ENCODE data around the gene NDUFC2.
"Not testable (repeated sequence)": the region's sequence is repeated elsewhere in the genome, so short reads cannot be mapped to it uniquely, and the experiment has no call there.

The NDUFC2 gene

GRCh38 chr11:78030429-78031325 is 49.0 kb downstream of the NDUFC2 start:
- CTCF ChIA-PET = interaction anchor here (1.0 to 8.2 kb wide), 3 partner anchors 10 to 31 kb away, joined by 3 to 89 read pairs (median 3); no protein-coding TSS in a partner anchor
- TF ChIP-seq CTCF (IDR thresholded peaks at IDR 0.05; ENCODE audit: control extremely low read depth, extremely low read depth, low read depth, missing control alignments) = no peak
- DNase-seq (ENCODE audit: extremely low spot score) = no peak
- POLR2A ChIA-PET = interaction anchor here (2.0 kb wide), 1 partner anchor 36 kb away, joined by 6 read pairs; no protein-coding TSS in a partner anchor

GRCh38 chr11:78028423-78028822 is 51.2 kb downstream of the NDUFC2 start:
- CTCF ChIA-PET = interaction anchor here (1.1 kb wide), 1 partner anchor 34 kb away, joined by 3 read pairs; the partner anchor contains the start of gene INTS4
- POLR2A ChIA-PET; DNase-seq (ENCODE audit: extremely low spot score): not testable (repeated sequence)

GRCh38 chr11:78027759-78028158 is 51.9 kb downstream of the NDUFC2 start:
- POLR2A ChIA-PET = no interaction called here
- CTCF ChIA-PET = interaction anchor here (1.1 to 1.3 kb wide), 2 partner anchors 33 kb away, joined by 3 read pairs; partner anchors contain the start of gene INTS4
- DNase-seq (ENCODE audit: extremely low spot score) = no peak
- no peak for TF ChIP-seq CTCF (IDR thresholded peaks at IDR 0.05; ENCODE audit: control extremely low read depth, extremely low read depth, low read depth, missing control alignments)

- no peak for DNase-seq (ENCODE audit: extremely low spot score)
- CTCF ChIA-PET = no interaction called here
- POLR2A ChIA-PET = no interaction called here
- no peak for TF ChIP-seq CTCF (IDR thresholded peaks at IDR 0.05; ENCODE audit: control extremely low read depth, extremely low read depth, low read depth, missing control alignments)
Observed at GRCh38 chr11:78025378-78025777, 54.3 kb downstream of the NDUFC2 start.

GRCh38 chr11:78023426-78023825 is 56.2 kb downstream of the NDUFC2 start:
- TF ChIP-seq CTCF (IDR thresholded peaks at IDR 0.05; ENCODE audit: control extremely low read depth, extremely low read depth, low read depth, missing control alignments) = no peak
- ChIA-PET POLR2A (no interaction called here), CTCF (no interaction called here)
- DNase-seq (ENCODE audit: extremely low spot score) = no peak

GRCh38 chr11:78022397-78023396 is 57.0 kb downstream of the NDUFC2 start, which contains the start of gene KCTD14:
TSS of gene KCTD14 (minus strand) at chr11:78023276. CDS start at chr11:78023249, 27 bp downstream.
- POLR2A ChIA-PET = interaction anchor here (1.2 kb wide), 1 partner anchor 28 kb away, joined by 3 read pairs; no protein-coding TSS in a partner anchor
- CTCF ChIA-PET = interaction anchor here (0.9 to 1.5 kb wide), 2 partner anchors 22 to 403 kb away, joined by 3 read pairs; no protein-coding TSS in a partner anchor
- no peak for TF ChIP-seq CTCF (IDR thresholded peaks at IDR 0.05; ENCODE audit: control extremely low read depth, extremely low read depth, low read depth, missing control alignments)
- no peak for DNase-seq (ENCODE audit: extremely low spot score)
